NOMO-1 treated with DMSO at 0.1 percent for 48 hours (cell line): ENCODE measurements around the gene IL22.
"Not testable (repeated sequence)": the region's sequence is repeated elsewhere in the genome, so short reads cannot be mapped to it uniquely, and the experiment has no call there.

Experiments used
- DNase-seq: peaks from one replicate; lab custom pipeline; 2025; ENCODE audit not compliant: unreplicated experiment; lab: John Stamatoyannopoulos, UW

IL22 gene

GRCh38 chr12:68231229-68231628 lies 22.2 kb downstream of the IL22 start:
- DNase-seq: no peak

DNA sequence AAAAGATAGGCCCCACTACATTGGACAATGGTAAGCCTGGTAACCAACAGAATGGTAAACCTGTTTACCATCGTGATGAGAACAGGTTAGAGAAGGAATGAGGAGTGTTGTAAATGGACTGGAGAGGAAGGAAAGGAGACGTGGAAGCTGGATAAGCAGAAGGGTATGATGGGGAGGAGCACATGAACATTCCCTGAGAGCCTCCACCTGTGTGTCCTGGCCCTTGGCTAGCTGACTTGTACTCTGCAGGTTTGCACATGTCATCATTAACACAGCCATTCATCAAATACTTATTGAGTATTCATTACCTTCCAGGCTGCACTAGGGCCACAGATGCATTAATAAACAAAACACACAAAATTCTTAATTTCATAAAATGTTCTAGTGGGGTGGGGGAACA lies 23.4 kb downstream of the IL22 start:
- DNase-seq: no peak

DNA sequence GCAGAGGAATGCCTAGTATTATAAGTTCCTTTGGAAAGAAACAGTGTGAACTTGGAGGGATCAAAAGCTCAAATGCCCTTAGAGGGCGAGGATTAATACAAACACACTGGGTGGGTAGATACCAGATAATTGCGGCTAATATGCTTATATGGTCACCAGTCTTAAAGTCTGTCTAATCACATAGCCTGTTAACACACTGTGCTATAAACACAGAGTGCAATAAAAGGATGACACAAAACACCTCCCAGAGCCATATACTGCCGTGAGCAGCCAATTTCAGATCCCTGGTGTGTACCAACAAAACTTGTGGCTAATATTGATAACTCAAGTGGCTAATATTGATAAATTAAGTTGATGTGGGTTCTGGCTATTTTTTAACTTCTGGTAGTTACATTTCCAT lies 26.0 kb downstream of the IL22 start:
- DNase-seq: no peak

GRCh38 chr12:68225576-68226476 lies 27.6 kb downstream of the IL22 start, which contains the start of gene IL26:
TSS of gene IL26 (minus strand) at chr12:68225810. CDS start at chr12:68225756, 54 bp downstream.
- no peak for DNase-seq

GRCh38 chr12:68224613-68225285 lies 28.7 kb downstream of the IL22 start:
- no peak for DNase-seq

DNA sequence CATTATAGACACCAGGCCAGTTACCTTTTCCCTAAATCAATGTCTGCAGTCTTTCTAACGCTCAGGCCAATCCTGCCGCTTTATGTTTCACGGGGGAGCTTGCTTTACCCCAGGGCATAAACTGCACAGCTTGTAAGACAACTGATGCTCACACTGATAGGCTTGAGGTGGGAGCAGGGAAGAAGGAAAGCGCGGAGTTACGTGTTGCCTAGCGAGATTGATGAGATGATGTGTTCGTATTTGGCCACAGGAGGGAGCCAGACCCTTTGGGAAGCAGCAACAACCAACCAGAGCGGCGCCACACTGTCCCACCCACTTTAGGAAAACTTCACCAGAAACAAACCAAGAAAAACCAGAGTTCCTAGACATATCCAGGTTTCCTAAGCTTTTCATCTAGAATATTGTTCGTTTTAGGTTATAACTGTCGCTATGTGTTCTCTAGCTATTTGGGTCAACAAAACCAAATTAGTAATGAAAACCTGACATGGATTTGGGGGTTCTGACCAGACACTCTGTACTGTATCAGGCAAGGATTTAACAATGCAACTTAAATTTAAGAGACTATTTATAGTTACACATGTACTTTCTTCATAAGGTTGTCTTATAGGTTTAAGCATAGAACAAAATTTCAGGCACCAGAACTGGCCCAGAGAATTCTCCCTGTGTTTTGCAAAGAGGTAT lies 30.2 kb downstream of the IL22 start:
- DNase-seq: peak; percentile 71

- no peak for DNase-seq
Observed at GRCh38 chr12:68222326-68222725, 31.1 kb downstream of the IL22 start.

GRCh38 chr12:68221497-68221896 lies 31.9 kb downstream of the IL22 start:
- DNase-seq: no peak

GRCh38 chr12:68210875-68211274 lies 42.5 kb downstream of the IL22 start:
- DNase-seq: no peak

DNA sequence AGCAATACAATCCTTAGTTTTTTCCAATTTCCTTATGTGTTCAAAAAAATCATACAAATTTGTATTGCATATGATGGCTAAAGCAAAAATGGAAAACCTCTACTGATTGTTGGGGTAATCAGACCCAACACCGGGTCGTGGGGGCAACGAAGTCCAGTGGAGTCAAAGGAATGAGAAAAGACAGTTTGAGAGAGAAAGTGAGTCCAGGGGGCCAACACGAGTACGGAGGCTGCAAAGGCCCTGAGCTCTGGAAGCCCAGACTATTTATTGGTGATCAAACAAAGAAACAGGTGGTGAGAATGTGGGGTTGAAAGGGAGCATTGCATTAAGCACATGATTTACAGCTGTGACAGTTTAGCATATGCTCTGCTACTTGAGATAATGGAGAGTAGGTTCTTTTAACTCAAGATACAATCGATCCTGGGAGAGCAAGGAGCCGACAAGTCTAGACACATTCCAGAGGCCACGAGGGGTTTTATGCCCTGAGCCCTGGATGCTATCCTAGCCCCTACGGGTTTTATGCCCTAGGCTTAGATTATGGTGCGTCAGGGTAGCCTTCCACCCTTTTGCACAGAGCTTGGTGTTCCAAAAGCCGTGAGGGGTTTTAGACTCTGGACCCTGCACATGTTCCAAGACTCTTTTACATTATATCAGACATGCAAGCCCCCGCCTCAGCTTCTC lies 44.2 kb downstream of the IL22 start:
- not testable (repeated sequence) for DNase-seq

DNA sequence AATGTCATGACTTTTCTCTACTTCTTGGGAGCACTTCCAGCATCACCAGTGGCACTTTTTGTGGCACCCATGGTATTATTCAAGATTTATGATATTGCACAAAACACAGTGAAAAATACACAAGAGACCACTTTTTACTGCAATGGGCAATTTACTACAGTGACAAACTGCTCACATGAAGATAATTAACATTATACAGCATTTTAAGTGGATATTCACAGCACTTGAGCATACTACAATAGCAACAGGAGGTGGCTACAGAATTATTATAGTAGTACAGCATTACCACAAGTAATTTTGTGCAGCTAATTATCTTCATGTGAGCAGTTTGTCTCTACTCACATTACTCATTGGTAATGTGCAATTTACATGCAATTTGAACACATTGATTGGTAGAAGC lies 46.1 kb downstream of the IL22 start:
- DNase-seq: no peak

DNA sequence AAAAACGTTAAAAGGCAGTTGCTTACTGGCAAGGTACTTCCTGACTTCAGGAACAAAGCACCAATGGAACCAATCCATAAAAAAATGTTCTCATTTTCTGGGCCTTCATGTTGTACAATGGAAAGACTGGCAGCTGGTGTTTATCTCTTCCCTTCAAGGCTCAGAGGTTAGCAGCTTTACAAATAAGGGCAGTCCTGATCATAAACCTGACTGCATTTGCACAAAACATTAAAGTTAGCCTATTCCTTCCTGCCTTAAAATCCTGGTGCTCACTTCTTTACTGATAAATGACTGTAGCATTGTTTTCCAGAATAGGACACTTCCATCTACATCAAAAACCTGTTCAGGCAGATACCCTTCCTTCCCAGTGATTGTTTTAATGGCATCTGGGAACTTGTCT lies 47.0 kb downstream of the IL22 start:
- no peak for DNase-seq

- DNase-seq: no peak
Observed at GRCh38 chr12:68203460-68203875, 49.9 kb downstream of the IL22 start.

GRCh38 chr12:68200854-68201253 lies 52.5 kb downstream of the IL22 start:
- no peak for DNase-seq

DNA sequence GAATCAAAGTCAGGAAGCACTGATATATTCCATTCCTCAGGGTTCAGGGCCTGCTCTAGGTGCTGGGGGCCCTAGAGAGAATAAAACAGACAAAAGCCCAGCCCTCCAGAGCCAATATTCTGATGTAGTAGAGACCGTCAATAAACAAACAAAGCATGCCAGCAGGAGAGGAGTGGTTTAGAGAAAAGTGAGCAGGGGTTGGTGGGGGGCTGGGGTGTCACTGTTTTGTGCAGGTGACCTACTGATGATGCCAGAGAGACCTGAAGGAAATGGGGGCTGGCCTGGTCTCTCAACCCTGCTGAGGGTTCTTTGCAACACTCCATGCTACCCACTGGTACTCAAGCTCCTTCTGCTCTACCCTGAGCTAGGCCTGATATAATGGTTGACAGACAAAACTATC lies 54.3 kb downstream of the IL22 start:
- DNase-seq: no peak

- no peak for DNase-seq
Observed at GRCh38 chr12:68198507-68199086, 54.8 kb downstream of the IL22 start.
